LNCAP (cell line): ENCODE measurements around the gene HS3ST4.

Source experiments
- CTCF ChIP-seq: fragments of 450-650 bp; IDR thresholded peaks from 2 replicates; pipeline ENCODE4 v1.5.1; 2017; ENCODE audit warnings: mild to moderate bottlenecking

Gene HS3ST4

GRCh38 chr16:25692351-25692741, 587 bp downstream of the HS3ST4 start:
- no peak for TF ChIP-seq CTCF

- TF ChIP-seq CTCF, result no peak
Observed at GRCh38 chr16:25692742-25693508, 1.2 kb downstream of the HS3ST4 start.

GRCh38 chr16:25693631-25694030, 1.9 kb downstream of the HS3ST4 start:
- TF ChIP-seq CTCF, result no peak

GRCh38 chr16:25699069-25699468, 7.3 kb downstream of the HS3ST4 start:
- no peak for TF ChIP-seq CTCF

GRCh38 chr16:25700547-25700946, 8.8 kb downstream of the HS3ST4 start:
- TF ChIP-seq CTCF, result no peak

- no peak for TF ChIP-seq CTCF
Observed at GRCh38 chr16:25707553-25707952, 15.8 kb downstream of the HS3ST4 start.

- peak; percentile 67 for TF ChIP-seq CTCF
Observed at GRCh38 chr16:25707982-25708583, 16.3 kb downstream of the HS3ST4 start.
